Type B pancreatic cell (in vitro differentiated cells): ENCODE data around the gene FANCB. TPM values are rescaled to one million over a fixed set of nuclear protein-coding genes. Genes with fewer than 3 reads are reported as not detected.

Experiments used
- DNase-seq: peaks from one replicate; pipeline ENCODE4 v3.0.0; 2021; ENCODE audit warnings: mixed read lengths; ENCODE audit not compliant: unreplicated experiment; ENCODE audit errors: extremely low spot score
- H3K27ac Mint-ChIP-seq: 2 replicates; pipeline ENCODE4 v1.8.0; 2021; ENCODE audit warnings: mild to moderate bottlenecking, mixed read lengths
- H3K27me3 Mint-ChIP-seq: 2 replicates; pipeline ENCODE4 v1.8.0; 2021; ENCODE audit warnings: mixed read lengths
- H3K36me3 Mint-ChIP-seq: 2 replicates; pipeline ENCODE4 v1.8.0; 2021; ENCODE audit warnings: mixed read lengths
- H3K4me1 Mint-ChIP-seq: one replicate; pipeline ENCODE4 v1.8.0; 2021; ENCODE audit warnings: mixed read lengths; ENCODE audit not compliant: unreplicated experiment
- H3K4me3 Mint-ChIP-seq: 2 replicates; pipeline ENCODE4 v1.8.0; 2021; ENCODE audit warnings: mild to moderate bottlenecking, mixed read lengths
- H3K9me3 Mint-ChIP-seq: 2 replicates; pipeline ENCODE4 v1.8.0; 2021; ENCODE audit warnings: mixed read lengths
- total RNA-seq: library from RNA; stranded (reverse); gene quantifications from 2 replicates; pipeline ENCODE4 v1.2.1, GENCODE V29; 2021; ENCODE audit warnings: low replicate concordance
- TF ChIP-seq, protein P1 (sequence below): fragments of 200-600 bp; sonication (generic); conservative IDR thresholded peaks from 2 replicates; pipeline ENCODE4 v1.5.0; 2021; ENCODE audit warnings: antibody characterized with exemption, mild to moderate bottlenecking

FANCB gene
- total RNA-seq, 1 donor from 2014 or later = 12.0 TPM

- no peaks in the 10 kb centered on the region for H3K4me1 Mint-ChIP-seq
- TF ChIP-seq, protein P1, sequence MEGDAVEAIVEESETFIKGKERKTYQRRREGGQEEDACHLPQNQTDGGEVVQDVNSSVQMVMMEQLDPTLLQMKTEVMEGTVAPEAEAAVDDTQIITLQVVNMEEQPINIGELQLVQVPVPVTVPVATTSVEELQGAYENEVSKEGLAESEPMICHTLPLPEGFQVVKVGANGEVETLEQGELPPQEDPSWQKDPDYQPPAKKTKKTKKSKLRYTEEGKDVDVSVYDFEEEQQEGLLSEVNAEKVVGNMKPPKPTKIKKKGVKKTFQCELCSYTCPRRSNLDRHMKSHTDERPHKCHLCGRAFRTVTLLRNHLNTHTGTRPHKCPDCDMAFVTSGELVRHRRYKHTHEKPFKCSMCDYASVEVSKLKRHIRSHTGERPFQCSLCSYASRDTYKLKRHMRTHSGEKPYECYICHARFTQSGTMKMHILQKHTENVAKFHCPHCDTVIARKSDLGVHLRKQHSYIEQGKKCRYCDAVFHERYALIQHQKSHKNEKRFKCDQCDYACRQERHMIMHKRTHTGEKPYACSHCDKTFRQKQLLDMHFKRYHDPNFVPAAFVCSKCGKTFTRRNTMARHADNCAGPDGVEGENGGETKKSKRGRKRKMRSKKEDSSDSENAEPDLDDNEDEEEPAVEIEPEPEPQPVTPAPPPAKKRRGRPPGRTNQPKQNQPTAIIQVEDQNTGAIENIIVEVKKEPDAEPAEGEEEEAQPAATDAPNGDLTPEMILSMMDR = no peak
- no peak overlapping the region for H3K4me3 Mint-ChIP-seq
- H3K27me3 Mint-ChIP-seq = no peaks in the 10 kb centered on the region
- H3K9me3 Mint-ChIP-seq = no peaks in the 10 kb centered on the region
- DNase-seq = no peak
- no peak overlapping the region for H3K27ac Mint-ChIP-seq
- H3K36me3 Mint-ChIP-seq = peaks cover 9% of the 10 kb centered on the region
These were observed 35.7 kb downstream of the FANCB start for GRCh38 chrX:14837155-14837554.

- Mint-ChIP-seq H3K27ac (no peak overlapping the region), H3K4me3 (no peak overlapping the region), H3K9me3 (no peaks in the 10 kb centered on the region), H3K27me3 (no peaks in the 10 kb centered on the region), H3K36me3 (peaks cover 9% of the 10 kb centered on the region), H3K4me1 (no peaks in the 10 kb centered on the region)
- no peak for DNase-seq
- TF ChIP-seq, protein P1 = no peak
These were observed 40.3 kb downstream of the FANCB start for GRCh38 chrX:14832586-14832985.

DNA sequence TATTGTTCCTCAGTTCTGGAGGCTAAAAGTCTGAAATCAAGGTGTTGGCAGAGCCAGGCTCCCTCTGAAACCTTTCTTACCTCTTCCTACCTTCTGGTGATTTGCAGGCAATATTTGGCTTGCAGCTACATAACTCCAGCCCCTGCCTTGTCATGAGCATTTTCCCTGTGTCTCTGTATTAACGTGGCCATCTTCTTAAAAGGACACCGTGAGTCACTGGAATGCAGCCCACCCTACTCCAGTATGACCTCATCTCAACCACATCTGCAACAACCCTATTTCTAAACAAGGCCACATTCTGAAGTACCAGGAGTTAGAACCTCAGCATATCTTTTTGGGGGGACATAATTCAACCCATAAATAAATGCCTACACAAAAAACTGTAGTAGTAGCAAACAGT is 40.7 kb downstream of the FANCB start:
- TF ChIP-seq, protein P1 = no peak
- Mint-ChIP-seq H3K4me3 (no peak overlapping the region), H3K27ac (no peak overlapping the region), H3K4me1 (no peaks in the 10 kb centered on the region), H3K27me3 (no peaks in the 10 kb centered on the region), H3K9me3 (no peaks in the 10 kb centered on the region), H3K36me3 (peaks cover 9% of the 10 kb centered on the region)
- DNase-seq = no peak

- Mint-ChIP-seq H3K36me3 (no peaks in the 10 kb centered on the region), H3K27ac (no peak overlapping the region), H3K27me3 (no peaks in the 10 kb centered on the region), H3K4me3 (no peak overlapping the region), H3K9me3 (no peaks in the 10 kb centered on the region), H3K4me1 (no peaks in the 10 kb centered on the region)
- TF ChIP-seq, protein P1 = no peak
- DNase-seq = no peak
These were observed 43.2 kb downstream of the FANCB start for GRCh38 chrX:14829643-14830042.

- no peak overlapping the region for H3K27ac Mint-ChIP-seq
- TF ChIP-seq, protein P1 = no peak
- no peaks in the 10 kb centered on the region for H3K4me1 Mint-ChIP-seq
- no peaks in the 10 kb centered on the region for H3K9me3 Mint-ChIP-seq
- no peak overlapping the region for H3K4me3 Mint-ChIP-seq
- no peak for DNase-seq
- H3K27me3 Mint-ChIP-seq = no peaks in the 10 kb centered on the region
- H3K36me3 Mint-ChIP-seq = no peaks in the 10 kb centered on the region
These were observed 46.5 kb downstream of the FANCB start for GRCh38 chrX:14826319-14826718.

- TF ChIP-seq, protein P1 = no peak
- no peak overlapping the region for H3K4me3 Mint-ChIP-seq
- no peak for DNase-seq
- no peaks in the 10 kb centered on the region for H3K4me1 Mint-ChIP-seq
- no peaks in the 10 kb centered on the region for H3K36me3 Mint-ChIP-seq
- no peak overlapping the region for H3K27ac Mint-ChIP-seq
- H3K9me3 Mint-ChIP-seq = no peaks in the 10 kb centered on the region
- no peaks in the 10 kb centered on the region for H3K27me3 Mint-ChIP-seq
These were observed 47.0 kb downstream of the FANCB start for GRCh38 chrX:14825851-14826250.
